ENCODE results near the gene TCTN1. TPM values are rescaled to one million over a fixed set of nuclear protein-coding genes. Genes with fewer than 3 reads are reported as not detected.

TCTN1 gene
- total and polyA plus RNA-seq, 2 of the 13 experiments (the other 11 are each of a cell fraction or from before 2014, with no cell fraction given): 13.6 to 16.0 TPM

DNA sequence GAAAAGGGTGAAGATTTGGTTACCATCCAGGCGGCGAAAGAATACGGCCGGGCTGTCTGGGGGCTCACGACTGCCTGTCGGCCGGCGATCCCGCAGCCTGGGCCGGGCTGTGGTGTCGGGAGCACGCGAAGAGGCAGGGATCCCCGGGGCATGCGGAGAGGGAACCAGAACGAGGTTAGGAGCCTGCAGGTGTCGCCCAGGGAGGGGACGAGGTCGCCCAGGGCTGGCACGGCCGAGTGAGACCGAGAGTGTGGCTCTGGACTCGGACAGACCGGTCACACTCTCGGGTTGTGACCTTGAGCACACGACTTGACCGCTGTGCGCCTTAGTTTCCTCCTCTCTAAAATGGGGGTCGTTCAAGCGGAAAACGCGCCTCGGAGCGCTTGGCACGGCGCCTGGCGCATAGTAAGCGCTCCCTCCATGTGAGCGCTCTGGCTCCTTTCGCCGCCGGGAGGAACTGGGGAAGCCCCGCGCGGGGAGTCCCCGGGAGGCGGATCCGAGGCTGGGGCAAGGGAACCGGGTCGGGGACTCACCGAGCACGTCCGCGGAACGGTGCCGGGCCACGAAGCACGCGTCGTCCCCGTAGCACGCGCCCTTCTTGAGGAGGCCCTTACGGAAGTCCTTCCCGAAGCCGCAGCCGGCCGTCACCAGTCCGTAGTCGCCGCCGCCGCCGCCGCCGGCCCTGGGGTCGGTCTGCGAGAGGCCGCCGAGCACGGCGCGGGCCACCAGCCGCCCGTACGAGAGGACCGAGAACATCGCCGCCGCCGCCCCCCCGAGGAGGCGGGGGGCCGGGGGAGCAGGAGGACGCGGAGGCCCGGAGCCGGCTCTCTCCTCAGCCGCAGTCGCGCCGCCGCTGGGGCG lies 31.4 kb upstream of the TCTN1 start (continued):
- TF ChIP-seq SP1 (IDR thresholded peaks at IDR 0.05): no peak
- no peak for TF ChIP-seq SP1 (CRISPR knock-in tag; IDR thresholded peaks at IDR 0.05)
- no peak for TF ChIP-seq SNRNP70 (IDR thresholded peaks at IDR 0.05; ENCODE audit: low read depth, low read length)
- TF ChIP-seq MEIS2 (CRISPR knock-in tag; IDR thresholded peaks at IDR 0.05): no peak
- no peak for TF ChIP-seq GABPA (IDR thresholded peaks at IDR 0.05; ENCODE audit: low read depth, low read length)
- no peak for TF ChIP-seq GABPA (CRISPR knock-in tag; IDR thresholded peaks at IDR 0.05; ENCODE audit: low read depth)
- TF ChIP-seq ETV5 (CRISPR knock-in tag; IDR thresholded peaks at IDR 0.05; ENCODE audit: borderline replicate concordance): no peak
- no peak for TF ChIP-seq ZBTB21 (CRISPR knock-in tag; IDR thresholded peaks at IDR 0.05)
- TF ChIP-seq, protein P1, sequence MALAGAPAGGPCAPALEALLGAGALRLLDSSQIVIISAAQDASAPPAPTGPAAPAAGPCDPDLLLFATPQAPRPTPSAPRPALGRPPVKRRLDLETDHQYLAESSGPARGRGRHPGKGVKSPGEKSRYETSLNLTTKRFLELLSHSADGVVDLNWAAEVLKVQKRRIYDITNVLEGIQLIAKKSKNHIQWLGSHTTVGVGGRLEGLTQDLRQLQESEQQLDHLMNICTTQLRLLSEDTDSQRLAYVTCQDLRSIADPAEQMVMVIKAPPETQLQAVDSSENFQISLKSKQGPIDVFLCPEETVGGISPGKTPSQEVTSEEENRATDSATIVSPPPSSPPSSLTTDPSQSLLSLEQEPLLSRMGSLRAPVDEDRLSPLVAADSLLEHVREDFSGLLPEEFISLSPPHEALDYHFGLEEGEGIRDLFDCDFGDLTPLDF (CRISPR knock-in tag; IDR thresholded peaks at IDR 0.05): no peak
- no peak for TF ChIP-seq GTF2F1 (IDR thresholded peaks at IDR 0.05; ENCODE audit: low read length)
- TF ChIP-seq ZNF790 (CRISPR knock-in tag; IDR thresholded peaks at IDR 0.05; ENCODE audit: borderline replicate concordance): 0 out of 2 replicates have a peak, but pooled peaks have one; percentile 60
- TF ChIP-seq TSC22D2 (CRISPR knock-in tag; IDR thresholded peaks at IDR 0.05; ENCODE audit: borderline replicate concordance): no peak
- TF ChIP-seq, protein P2, sequence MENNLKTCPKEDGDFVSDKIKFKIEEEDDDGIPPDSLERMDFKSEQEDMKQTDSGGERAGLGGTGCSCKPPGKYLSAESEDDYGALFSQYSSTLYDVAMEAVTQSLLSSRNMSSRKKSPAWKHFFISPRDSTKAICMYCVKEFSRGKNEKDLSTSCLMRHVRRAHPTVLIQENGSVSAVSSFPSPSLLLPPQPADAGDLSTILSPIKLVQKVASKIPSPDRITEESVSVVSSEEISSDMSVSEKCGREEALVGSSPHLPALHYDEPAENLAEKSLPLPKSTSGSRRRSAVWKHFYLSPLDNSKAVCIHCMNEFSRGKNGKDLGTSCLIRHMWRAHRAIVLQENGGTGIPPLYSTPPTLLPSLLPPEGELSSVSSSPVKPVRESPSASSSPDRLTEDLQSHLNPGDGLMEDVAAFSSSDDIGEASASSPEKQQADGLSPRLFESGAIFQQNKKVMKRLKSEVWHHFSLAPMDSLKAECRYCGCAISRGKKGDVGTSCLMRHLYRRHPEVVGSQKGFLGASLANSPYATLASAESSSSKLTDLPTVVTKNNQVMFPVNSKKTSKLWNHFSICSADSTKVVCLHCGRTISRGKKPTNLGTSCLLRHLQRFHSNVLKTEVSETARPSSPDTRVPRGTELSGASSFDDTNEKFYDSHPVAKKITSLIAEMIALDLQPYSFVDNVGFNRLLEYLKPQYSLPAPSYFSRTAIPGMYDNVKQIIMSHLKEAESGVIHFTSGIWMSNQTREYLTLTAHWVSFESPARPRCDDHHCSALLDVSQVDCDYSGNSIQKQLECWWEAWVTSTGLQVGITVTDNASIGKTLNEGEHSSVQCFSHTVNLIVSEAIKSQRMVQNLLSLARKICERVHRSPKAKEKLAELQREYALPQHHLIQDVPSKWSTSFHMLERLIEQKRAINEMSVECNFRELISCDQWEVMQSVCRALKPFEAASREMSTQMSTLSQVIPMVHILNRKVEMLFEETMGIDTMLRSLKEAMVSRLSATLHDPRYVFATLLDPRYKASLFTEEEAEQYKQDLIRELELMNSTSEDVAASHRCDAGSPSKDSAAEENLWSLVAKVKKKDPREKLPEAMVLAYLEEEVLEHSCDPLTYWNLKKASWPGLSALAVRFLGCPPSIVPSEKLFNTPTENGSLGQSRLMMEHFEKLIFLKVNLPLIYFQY (CRISPR knock-in tag; IDR thresholded peaks at IDR 0.05; ENCODE audit: borderline replicate concordance): 0 out of 2 replicates have a peak, but pooled peaks have one; percentile 47
- no peak for TF ChIP-seq SMAD9 (CRISPR knock-in tag; IDR thresholded peaks at IDR 0.05)
- no peak for TF ChIP-seq TARDBP (CRISPR knock-in tag; IDR thresholded peaks at IDR 0.05)
- TF ChIP-seq, protein P3, sequence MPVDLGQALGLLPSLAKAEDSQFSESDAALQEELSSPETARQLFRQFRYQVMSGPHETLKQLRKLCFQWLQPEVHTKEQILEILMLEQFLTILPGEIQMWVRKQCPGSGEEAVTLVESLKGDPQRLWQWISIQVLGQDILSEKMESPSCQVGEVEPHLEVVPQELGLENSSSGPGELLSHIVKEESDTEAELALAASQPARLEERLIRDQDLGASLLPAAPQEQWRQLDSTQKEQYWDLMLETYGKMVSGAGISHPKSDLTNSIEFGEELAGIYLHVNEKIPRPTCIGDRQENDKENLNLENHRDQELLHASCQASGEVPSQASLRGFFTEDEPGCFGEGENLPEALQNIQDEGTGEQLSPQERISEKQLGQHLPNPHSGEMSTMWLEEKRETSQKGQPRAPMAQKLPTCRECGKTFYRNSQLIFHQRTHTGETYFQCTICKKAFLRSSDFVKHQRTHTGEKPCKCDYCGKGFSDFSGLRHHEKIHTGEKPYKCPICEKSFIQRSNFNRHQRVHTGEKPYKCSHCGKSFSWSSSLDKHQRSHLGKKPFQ (CRISPR knock-in tag; IDR thresholded peaks at IDR 0.05; ENCODE audit: insufficient replicate concordance): no peak
- TF ChIP-seq ERF (CRISPR knock-in tag; IDR thresholded peaks at IDR 0.05): no peak
- TF ChIP-seq ZNF383 (CRISPR knock-in tag; IDR thresholded peaks at IDR 0.05; ENCODE audit: borderline replicate concordance): no peak
- TF ChIP-seq ZNF775 (CRISPR knock-in tag; IDR thresholded peaks at IDR 0.05; ENCODE audit: borderline replicate concordance): no peak
- TF ChIP-seq ZNF205 (CRISPR knock-in tag; IDR thresholded peaks at IDR 0.05): peak; percentile 99
- no peak; the same call in 1 of the 2 replicates for TF ChIP-seq ZBTB42 (CRISPR knock-in tag; IDR thresholded peaks at IDR 0.05)
